GM12872 (cell line): Measurements from ENCODE around the gene EFHC1.

Experiments used
- TF ChIP-seq, protein P1 (sequence below): IDR thresholded peaks from 3 replicates; pipeline ENCODE4 v1.5.1; 2011; ENCODE audit warnings: low read depth, mild to moderate bottlenecking, low read length, moderate library complexity; ENCODE audit not compliant: insufficient read depth

The EFHC1 gene, protein sequence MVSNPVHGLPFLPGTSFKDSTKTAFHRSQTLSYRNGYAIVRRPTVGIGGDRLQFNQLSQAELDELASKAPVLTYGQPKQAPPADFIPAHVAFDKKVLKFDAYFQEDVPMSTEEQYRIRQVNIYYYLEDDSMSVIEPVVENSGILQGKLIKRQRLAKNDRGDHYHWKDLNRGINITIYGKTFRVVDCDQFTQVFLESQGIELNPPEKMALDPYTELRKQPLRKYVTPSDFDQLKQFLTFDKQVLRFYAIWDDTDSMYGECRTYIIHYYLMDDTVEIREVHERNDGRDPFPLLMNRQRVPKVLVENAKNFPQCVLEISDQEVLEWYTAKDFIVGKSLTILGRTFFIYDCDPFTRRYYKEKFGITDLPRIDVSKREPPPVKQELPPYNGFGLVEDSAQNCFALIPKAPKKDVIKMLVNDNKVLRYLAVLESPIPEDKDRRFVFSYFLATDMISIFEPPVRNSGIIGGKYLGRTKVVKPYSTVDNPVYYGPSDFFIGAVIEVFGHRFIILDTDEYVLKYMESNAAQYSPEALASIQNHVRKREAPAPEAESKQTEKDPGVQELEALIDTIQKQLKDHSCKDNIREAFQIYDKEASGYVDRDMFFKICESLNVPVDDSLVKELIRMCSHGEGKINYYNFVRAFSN

DNA sequence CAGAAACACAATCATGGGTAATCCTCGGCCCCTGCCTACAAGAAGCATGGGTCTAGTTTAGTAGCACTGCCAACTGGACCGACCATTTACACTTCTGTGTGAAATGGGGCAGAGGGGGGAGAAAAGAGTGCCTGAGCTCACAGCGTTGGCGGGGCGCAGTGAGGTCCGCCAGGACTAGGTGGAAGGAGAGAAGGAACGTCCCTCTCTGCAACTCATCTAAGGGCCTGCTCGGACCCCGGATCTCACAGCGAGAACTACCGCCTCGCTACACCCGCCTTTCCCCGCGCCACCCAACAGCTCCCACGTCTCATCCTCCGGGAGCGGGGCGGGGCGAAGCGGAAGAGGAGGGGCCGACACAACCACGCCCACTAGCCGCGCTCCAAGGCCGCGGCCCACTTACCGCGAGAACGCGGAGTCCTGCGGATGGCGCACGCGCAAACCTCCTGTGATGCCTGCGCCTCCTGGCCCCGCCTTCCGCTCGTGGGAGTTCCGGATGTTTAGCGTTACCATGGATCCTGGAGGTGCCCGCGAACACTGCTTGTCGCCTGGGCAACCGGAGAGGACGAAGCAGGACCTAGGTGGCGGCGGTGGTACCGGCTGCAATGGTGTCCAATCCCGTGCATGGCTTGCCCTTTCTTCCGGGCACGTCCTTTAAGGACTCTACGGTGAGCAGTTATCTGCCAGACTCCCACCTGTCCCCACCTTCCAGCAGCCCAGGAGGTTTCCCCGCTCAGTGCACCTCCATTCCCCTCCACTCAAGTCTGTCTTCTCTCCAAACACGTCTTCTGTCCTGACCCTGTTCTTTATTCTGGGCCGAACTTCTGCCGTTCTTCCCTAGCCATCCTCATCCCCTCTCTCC lies at the start of gene EFHC1:
TSS of gene EFHC1 (plus strand) at position 534 of the 859 bp plus-strand sequence. CDS start at position 603, 69 bp downstream.
- TF ChIP-seq, protein P1, sequence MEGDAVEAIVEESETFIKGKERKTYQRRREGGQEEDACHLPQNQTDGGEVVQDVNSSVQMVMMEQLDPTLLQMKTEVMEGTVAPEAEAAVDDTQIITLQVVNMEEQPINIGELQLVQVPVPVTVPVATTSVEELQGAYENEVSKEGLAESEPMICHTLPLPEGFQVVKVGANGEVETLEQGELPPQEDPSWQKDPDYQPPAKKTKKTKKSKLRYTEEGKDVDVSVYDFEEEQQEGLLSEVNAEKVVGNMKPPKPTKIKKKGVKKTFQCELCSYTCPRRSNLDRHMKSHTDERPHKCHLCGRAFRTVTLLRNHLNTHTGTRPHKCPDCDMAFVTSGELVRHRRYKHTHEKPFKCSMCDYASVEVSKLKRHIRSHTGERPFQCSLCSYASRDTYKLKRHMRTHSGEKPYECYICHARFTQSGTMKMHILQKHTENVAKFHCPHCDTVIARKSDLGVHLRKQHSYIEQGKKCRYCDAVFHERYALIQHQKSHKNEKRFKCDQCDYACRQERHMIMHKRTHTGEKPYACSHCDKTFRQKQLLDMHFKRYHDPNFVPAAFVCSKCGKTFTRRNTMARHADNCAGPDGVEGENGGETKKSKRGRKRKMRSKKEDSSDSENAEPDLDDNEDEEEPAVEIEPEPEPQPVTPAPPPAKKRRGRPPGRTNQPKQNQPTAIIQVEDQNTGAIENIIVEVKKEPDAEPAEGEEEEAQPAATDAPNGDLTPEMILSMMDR = no peak

DNA sequence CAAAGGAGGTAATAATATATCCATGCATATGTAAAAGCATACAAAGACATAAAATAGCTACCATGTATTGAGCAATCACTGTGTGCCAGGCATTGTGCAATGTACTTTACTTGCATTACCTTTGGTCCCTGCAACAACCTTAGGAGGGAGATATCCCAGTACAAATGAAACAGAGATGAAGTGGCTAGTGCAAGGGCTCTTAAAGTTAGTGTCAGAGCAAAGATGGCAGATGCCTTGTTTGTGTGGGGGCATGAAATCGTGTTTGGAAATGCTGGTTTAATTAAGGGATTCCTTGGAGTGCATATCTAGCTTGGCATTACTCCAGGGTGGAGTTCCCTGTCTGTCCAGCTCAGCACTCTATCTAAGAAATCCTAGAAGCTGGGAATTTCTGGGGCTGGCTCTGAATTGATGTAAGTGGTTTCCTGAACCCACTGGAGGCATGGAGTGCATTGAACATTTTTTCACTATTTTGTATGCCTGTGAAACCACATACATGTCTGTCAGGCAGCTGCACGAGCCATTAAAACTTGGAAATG lies 48.4 kb upstream of the EFHC1 start:
- TF ChIP-seq, protein P1 = no peak

DNA sequence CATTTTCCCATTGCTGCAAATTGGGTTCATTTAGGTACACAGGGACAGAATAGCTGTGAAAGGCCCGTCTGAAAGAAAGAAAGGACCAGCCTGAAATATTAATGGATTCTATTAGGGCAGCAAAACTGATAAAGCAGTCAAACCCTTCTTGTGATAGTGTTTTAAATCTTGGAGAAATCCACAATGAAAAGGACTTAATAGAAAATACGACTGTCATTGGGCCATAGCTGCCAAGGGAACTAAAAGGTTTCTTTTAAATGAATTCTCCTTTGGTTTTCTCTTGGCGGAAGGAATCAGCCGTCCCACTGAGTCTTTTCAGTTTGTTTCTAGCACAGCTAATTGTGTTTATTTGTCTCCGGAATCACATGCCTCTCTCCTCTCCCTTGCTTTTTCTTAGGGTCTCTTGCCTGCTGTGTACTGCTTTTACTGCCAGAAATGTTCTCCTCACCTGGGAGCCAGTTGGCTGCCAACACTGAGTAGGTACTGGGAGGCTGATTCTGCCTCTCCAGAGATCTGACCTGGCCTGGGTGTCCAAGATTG lies 46.9 kb upstream of the EFHC1 start:
- TF ChIP-seq, protein P1 = no peak

DNA sequence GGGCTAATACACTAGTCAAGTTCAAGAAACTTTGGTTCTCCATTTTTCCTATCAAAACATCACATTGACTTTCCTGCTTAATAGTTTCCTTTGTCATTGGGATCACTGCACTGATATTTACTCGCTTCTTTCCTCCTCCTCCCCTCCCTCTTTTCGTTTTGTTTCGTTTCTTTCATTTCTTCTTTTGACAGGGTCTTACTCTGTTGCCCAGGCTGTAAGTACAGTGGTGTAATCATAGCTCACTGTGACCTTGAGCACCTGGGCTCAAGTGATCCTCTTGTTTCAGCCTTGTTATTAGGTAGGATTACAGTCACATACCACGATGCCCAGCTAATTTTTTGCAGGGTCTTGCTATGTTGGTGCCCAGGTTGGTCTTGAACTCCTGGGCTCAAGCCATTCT lies 45.9 kb upstream of the EFHC1 start:
- TF ChIP-seq, protein P1 = no peak

DNA sequence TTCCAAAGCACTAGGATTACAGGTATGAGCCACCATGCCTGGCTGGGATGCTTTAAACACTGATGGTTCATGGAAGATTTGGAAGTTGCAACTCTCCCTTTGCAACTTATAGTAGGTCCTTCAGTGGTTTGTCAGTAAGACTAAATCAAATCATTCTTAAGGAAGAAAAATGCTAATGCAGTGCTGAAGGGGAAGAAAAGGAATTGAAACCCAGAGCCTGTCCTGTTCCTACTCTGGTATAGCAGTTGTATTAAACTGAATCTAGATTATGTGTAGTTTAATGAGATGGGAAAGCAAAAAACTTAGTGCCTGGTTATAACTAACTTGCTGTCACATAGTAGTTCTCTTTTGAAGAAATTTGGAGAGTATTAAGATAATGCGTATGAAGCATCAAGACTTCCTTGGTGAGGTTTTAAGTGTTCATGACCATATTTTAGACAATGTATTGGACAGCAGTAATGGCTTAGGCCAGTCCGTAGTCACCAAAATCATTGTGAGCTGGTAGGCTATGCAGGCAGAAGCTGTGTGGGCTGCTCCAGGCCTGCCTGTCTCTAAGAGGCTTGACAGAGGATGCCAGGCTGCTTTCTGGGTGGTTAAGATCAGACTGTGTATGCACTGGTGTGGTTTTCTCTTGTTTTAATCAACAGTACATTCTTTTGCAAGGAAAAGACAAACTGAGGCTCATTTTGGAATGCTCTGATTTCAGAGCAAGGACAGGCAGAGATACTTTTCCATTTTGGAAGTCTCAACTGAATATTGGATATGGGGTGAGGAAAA lies 44.2 kb upstream of the EFHC1 start:
- TF ChIP-seq, protein P1 = no peak

DNA sequence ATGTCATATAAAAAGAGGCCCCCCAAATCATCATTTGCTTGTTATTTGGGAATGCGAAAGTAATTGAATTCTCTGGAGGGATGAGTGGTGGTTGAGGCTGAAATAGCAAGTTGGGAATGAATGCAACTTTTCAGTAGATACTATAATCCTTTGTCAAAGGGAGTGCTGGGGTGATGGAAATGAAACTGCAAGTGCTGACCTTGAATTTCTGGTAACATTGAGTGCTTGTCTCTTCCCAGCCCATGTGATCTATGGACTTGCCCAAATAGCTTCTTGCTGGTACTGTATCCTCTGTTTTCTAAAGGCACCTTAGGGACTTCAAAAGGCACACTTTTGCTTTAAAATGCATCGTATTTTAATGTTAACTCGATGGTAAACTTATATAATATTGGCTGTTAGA lies 43.4 kb upstream of the EFHC1 start:
- TF ChIP-seq, protein P1 = no peak
